ENCODE results near the gene THADA.
"Not testable (repeated sequence)": the region's sequence is repeated elsewhere in the genome, so short reads cannot be mapped to it uniquely, and the experiment has no call there.

DNA sequence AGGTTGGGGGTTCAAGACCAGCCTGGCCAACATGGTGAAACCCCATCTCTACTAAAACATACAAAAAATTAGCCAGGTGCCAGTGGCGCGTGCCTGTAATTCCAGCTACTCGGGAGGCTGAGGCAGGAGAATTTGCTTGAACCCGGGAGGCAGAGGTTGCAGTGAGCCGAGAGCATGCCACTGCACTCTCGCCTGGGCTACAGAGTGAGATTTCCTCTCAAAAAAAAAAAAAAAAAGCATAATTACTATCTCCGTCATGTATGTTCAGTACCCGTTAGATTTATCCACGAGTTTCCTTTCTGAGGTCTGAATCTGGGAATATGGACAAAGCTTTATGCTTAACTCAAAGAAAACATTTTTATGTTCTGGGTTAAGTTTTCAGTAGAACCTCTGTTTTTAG, 209.2 kb downstream of the THADA start:
- not testable (repeated sequence) for TF ChIP-seq CTCF, POLR2A, POLR2AphosphoS5 (IDR thresholded peaks at IDR 0.05)
